Erythroblast (primary cell): Measurements from ENCODE around the gene AURKA.
"Not testable (repeated sequence)": the region's sequence is repeated elsewhere in the genome, so short reads cannot be mapped to it uniquely, and the experiment has no call there.

Experiments
- DNase-seq, 2 experiments: peaks; one replicate each; lab custom pipeline; 2025; lab: John Stamatoyannopoulos, UW
- GATA1 ChIP-seq: IDR thresholded peaks from 2 replicates; pipeline ENCODE4 v1.6.1; 2011; ENCODE audit warnings: low read depth, mild to moderate bottlenecking, control low read depth, low read length, moderate library complexity
- POLR2A ChIP-seq: IDR thresholded peaks from 2 replicates; pipeline ENCODE4 v1.6.1; 2011; ENCODE audit warnings: mild to moderate bottlenecking, low read length

The AURKA gene

DNA sequence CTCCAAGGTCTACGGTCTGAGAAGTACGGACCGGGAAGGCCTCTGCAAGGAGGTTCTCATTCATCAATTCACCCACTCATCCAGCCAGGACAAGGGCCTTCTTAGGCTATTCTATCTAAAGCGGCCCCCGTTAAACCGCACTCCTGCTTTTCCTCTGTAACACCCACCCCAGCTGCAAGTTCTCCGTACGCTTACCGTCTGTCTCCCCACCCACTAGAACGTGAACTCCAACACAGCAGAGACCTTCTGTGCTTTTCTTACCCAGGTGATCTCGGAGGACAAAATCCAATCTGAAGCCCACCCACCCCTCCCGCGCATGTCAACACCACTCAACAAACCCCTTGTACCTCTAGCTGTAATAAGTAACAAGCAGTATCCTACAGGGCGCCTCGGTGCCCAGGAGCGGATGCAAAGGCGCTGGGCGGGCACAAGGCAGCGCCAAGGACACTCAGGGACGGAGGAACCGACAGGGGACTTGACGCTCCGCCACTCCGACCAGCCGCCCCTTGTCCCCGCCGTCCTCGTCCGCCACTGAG is 351 bp downstream of the AURKA start:
- peak; percentile 70 to 79 for DNase-seq
- TF ChIP-seq GATA1 (no peak), POLR2A (no peak)

DNA sequence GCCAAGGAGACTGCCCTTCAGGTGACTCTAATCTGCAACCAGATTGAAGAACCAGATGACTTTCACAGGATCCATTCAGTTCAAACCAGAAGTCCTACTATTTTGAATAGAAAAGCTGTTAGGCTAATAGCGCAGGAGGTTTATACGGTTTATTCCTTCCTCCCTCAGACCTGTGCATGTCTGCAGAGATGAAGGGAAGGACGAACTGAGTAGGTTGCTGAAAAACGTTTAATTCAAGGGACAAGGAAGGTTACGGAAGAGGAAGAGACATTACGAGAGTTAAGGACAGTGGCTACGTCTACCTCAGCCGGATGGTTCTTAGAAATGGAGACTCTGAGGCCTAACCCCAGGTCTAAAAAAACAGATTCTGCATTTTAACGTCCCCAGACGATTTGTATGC is 978 bp downstream of the AURKA start:
- DNase-seq = peak in 1 of 2 experiments; percentile 52
- TF ChIP-seq GATA1 (no peak), POLR2A (no peak)

DNA sequence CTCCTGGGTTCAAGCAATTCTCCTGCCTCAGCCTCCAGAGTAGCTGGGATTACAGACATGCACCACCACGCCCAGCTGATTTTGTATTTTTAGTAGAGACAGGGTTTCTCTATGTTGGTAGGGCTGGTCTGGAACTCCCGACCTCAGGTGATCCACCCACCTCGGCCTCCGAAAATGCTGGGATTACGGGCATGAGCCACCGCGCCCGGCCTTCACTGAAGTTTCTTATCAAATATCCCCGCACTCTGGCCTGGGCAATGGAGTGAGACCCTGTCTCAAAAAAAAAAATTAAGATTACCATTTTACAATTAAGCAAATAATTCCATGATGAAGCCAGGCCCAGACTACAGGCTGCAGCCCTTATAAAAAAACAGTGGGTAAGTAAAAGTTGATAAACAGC is 1.6 kb downstream of the AURKA start:
- not testable (repeated sequence) for DNase-seq

DNA sequence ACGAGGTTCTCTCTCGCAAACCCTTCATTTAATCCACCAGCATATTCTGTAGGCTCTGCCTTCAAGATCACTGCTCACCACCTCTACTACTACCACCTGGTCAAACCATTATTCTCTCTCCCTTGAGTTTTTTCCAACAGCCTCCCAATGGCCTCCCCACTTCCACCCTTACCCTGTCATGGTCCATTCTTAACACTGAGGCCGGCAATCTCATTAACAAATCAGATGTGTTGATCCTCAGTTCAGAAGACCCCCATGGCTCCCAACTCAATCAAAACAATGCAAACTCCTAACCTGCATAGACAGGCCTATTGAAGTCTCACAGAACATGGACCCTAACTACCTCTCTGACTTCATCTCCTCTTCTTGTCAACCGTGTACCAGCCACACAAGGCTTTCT is 2.2 kb downstream of the AURKA start:
- TF ChIP-seq GATA1 (no peak), POLR2A (no peak)

DNA sequence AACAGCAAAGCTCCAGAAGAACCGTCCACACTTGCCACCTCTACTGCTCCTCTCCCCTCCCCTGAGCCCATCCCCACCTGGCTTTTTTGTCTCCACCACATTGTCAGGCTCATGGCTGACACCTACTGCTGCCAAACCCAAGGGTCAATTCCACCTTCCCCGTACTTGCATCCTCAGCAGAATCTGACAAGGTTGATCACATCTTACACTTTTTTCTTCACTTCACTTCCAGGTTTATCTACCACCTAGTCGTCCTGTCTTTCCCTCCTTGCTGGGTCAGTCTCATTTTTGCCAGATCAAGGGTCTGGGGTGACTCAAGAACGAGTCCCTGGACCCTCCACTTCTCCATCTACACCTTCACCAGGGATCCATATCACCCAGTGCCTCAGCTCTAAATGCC is 3.1 kb downstream of the AURKA start:
- DNase-seq = no peak

More for the DNA sequence above, 2.2 kb downstream of the AURKA start:
- DNase-seq = no peak

DNA sequence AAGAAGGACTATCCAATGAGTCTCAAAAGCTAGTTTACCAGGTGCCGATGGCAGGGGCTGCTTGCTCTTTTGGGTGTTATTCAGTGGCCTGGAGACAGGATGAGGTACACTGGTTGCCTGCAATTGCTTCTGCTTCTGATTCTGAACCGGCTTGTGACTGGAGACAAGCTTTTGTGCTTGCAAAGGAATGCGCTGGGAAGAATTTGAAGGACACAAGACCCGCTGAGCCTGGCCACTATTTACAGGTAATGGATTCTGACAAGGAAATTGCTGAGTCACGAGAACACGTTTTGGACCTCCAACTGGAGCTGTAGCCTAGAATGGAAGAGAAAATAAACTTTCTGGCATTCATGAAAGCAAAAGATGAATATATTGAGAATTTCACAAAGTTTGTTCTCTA is 5.8 kb downstream of the AURKA start:
- no peak for TF ChIP-seq GATA1
- no peak for TF ChIP-seq POLR2A

More for the DNA sequence above, 3.1 kb downstream of the AURKA start:
- TF ChIP-seq GATA1 (no peak), POLR2A (no peak)

DNA sequence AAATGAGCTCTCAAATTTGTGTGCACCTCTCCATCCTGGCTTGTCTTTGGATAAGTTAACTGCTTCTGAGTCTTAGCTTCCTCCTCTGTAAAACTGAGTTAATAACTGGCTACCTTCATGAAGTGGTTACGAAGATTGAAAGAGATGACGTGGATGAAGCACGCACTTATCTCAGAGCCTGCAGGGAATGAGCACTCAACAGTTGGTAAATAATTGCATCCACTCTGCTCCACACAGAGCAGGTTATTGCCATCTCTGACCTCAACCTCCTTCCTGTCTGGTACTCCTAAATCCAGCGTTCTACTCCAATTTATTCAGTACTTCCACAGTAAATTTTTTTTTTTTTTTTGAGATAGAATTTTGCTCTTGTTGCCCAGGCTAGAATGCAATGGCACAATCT is 6.9 kb downstream of the AURKA start:
- TF ChIP-seq GATA1 = no peak
- no peak for TF ChIP-seq POLR2A

More for the DNA sequence above, 5.8 kb downstream of the AURKA start:
- DNase-seq = no peak

DNA sequence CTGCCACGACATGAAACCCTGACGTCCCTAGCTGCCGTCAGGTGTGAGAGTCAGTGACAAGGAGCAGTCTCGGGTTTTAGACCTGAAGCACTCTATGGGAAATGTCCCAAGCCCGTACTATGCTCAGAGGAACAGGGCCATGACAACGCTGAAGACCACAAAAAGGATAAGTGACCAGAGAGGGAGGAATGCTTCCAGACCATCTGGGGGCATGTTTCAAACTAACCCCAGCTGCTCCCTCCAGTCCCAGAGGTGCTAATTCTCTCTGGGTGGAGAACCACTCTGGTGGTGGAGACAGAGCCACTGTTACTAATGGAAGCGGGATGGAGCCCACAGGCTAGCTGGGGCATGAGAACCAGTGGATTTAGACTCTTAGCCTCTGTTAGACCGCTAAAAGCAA is 8.7 kb downstream of the AURKA start:
- TF ChIP-seq POLR2A = no peak
- no peak for TF ChIP-seq GATA1
- DNase-seq = no peak

More for the DNA sequence above, 6.9 kb downstream of the AURKA start:
- no peak for DNase-seq

DNA sequence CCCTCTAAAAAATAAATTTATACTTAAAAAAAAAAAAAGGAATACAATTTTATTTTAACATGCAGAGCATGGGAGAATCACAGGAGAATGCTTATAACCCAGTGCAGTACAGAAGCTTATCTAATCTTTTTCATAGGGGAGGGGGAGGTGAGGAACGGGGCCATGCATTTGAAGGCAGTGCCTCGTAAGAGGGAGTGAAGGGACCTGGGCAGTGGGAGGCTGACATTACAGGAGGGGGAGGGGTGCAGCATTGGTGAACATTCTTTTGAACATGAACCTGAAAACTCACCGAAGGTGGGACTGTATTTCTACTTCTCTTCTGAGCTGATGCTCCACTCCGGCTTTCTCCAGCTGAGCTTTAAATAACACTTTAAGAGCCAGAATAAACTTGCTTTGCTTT is 9.3 kb downstream of the AURKA start:
- TF ChIP-seq GATA1 = no peak
- no peak for TF ChIP-seq POLR2A
- DNase-seq = peak in 1 of 2 experiments; percentile 14

DNA sequence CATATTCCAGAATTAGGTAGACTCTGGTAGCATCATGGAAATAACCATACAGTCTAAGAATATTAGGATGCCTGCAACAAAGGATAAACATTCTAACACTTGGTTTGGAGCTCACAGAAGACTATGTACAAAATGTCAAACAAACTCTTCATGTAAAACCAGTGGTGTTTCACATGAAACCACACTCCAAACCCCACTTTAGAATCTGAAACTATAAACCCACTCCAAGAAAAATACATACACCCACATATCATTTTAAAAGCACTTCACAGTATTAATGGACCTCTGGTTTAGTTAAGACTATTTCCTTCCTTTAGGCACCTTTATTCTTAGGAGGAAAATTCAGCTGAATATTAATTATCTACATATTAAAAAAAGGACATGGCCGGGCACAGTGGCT is 10.5 kb downstream of the AURKA start:
- no peak for DNase-seq
- TF ChIP-seq GATA1 = no peak
- no peak for TF ChIP-seq POLR2A

DNA sequence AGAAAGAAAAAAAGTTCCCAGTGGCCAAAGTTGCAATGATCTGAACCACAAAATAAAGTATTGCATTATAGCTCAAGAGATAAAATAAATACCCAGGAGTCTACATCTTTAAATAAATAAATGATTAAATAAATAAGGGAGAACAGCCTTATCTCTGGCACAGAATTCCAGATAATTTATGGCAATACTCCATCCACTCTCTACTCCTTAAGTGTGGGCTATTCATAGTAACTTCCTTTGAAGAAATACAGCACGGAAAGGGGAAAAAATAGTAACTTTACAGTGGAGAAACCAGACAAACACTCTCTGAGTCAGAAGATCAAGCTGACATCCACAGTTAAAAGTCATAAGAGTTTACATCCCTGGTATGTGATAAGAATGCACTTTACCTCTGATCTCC is 11.6 kb downstream of the AURKA start:
- no peak for DNase-seq
- TF ChIP-seq GATA1 (no peak), POLR2A (no peak)

DNA sequence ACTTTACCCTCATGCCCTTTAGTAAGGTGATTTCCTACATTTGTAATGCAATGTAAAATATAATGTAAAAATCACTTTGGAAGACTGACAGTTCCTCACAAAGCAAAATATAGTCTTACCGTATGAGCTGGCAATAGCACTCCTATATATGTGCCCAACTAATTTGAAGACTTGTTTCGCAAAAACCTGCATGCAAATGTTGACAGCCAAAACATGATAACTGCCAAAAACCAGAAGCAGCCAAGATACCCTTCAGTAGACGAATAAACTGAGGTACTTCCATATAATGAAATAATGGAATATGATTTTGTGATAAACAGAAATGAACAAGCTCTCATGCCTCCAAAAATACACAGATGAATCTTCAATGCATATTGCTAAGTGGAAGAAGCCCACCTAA is 13.6 kb downstream of the AURKA start:
- no peak for DNase-seq
- TF ChIP-seq GATA1 (no peak), POLR2A (no peak)

DNA sequence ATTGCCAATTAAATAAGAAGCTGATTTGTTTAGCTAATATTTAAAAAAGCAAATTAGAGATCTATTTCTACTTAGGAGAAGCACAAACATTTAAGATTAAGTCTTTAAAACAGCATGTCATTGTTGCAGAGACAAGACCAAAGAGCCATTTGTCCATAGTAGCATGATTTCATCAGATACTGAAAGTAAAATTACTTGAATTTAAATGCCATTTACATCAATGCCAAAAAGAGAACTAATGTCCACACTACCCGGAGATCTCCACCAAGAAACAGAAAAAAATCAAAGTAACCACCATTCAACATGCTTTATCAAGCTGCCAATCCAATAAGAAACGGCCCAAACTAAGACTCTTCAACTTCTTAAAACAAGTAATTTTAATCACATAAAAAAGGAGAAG is 15.7 kb downstream of the AURKA start:
- no peak for DNase-seq
- TF ChIP-seq POLR2A = no peak
- no peak for TF ChIP-seq GATA1

DNA sequence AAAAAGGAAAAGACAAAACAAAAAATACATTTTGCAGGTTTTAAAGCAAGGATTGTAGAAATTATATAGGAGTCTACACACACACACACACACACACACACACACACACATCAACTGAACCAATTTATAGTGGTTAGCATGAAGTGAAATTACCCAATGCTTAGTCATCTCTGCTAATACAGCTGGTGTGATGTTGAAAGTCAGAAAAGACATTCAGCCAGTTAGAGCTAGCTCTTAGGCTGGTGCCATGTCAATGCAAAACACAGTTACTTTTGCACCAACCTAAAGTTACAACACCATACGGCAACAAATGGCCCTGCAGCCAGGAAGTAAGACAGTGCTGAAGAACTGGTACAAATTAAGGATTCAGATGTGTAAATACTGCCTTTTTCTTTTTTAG is 18.1 kb downstream of the AURKA start:
- TF ChIP-seq POLR2A (no peak), GATA1 (no peak)
- peak; percentile 27 to 64 for DNase-seq

DNA sequence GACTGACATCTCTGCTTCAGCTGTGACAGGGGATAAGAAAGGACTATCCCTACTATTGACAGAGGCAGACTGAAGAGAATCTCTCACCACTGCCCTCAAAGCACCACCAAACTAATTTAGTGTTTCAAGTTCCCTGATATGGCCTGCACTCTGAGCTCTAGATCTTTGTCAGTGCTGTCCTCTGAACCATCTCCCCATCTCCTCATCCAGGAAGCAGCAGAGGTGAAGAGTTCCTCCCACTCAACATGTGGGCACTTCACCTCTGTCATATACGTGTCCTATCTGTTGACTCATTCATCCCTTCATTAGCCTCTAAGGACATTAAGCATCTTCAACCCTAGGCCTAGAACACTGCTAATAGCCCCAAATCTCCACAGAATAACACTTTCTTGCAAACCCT is 19.2 kb downstream of the AURKA start:
- TF ChIP-seq POLR2A (no peak), GATA1 (no peak)
- peak in 1 of 2 experiments; percentile 24 for DNase-seq
